HG03196 (cell line): ENCODE results near the gene SLC25A13.

Source experiments
- ATAC-seq: cut with Tn5 transposase; IDR thresholded peaks from one replicate; pipeline ENCODE4 v1.9.1; 2021; ENCODE audit not compliant: unreplicated experiment

SLC25A13 gene

GRCh38 chr7:96244992-96245292 lies 77.0 kb downstream of the SLC25A13 start:
- no peak for ATAC-seq

- ATAC-seq: no peak
Observed at GRCh38 chr7:96244244-96244991, 77.5 kb downstream of the SLC25A13 start.

DNA sequence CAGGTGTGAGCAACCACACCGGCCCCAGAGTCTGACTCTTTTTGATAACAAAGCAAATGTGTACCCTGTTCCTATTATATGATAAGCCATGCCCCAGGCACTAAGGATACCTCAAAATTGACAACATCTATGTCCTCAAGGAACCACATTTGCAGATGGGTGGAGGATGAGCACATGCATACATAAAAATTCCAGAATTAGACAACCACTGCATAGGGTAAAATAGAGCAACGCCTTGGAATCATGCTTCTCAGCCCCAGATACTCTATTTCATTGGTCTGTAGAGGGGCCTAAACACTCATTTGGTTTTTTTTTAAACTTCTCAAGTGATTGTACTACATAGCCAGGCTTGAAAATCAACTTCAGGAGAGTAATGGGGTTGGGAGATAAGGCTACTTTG lies 78.7 kb downstream of the SLC25A13 start:
- no peak for ATAC-seq

- ATAC-seq: no peak
Observed at GRCh38 chr7:96241855-96242254, 80.0 kb downstream of the SLC25A13 start.

- no peak for ATAC-seq
Observed at GRCh38 chr7:96238976-96239766, 82.7 kb downstream of the SLC25A13 start.

- ATAC-seq: no peak
Observed at GRCh38 chr7:96238474-96238873, 83.4 kb downstream of the SLC25A13 start.

DNA sequence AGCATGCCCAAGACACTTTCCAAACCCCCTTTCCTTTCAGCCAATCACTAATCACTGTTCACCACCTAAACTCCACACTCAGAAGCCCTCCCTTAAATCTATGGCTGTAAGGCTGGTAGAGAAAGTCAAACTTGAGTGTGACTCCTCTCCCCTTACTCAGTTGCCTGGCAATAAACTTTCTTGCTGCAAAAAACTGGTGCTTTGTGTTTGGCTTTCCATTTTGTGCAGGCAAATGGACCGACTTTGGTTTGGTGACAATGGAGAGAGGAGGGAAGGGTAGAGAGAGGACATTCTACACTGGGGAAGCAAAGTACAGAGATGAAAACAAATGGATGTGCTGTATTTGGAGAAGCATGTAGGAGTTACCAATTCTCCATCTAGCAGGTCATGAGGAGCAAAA lies 84.9 kb downstream of the SLC25A13 start:
- no peak for ATAC-seq

GRCh38 chr7:96236198-96237039 lies 85.5 kb downstream of the SLC25A13 start:
- no peak for ATAC-seq

- no peak for ATAC-seq
Observed at GRCh38 chr7:96235281-96235680, 86.6 kb downstream of the SLC25A13 start.

DNA sequence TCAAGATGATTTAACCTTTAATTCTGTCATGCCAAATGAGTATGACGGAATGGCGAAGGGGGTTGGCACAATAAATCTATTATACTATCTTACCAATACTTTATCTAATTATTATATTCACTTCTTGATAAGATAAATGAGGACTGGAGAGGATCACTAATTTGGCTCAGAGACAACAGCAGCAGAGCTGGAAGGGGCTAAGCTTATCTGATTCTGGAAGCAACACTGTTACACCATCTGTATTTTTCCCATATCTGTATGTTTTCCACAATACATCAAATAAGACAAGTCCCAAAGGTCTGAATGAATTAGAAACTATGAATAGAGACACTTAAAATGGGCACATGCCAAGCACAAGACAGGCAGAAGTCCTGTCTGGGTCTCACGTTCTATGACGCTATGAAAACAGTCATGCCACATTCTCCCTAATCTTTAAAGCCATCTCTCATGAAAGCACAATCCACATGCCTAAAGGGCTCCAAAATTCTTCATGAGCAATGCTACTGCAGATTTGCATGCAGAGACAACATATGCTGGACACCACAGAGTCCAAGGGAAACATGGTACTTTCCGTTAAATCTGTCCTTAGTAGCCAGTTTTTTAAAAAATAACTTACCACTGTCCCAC lies 88.3 kb downstream of the SLC25A13 start:
- ATAC-seq: no peak

- ATAC-seq: no peak
Observed at GRCh38 chr7:96233084-96233483, 88.8 kb downstream of the SLC25A13 start.

- no peak for ATAC-seq
Observed at GRCh38 chr7:96228760-96229159, 93.1 kb downstream of the SLC25A13 start.

GRCh38 chr7:96225251-96225650 lies 96.6 kb downstream of the SLC25A13 start:
- ATAC-seq: no peak

- ATAC-seq: no peak
Observed at GRCh38 chr7:96224685-96225084, 97.2 kb downstream of the SLC25A13 start.

DNA sequence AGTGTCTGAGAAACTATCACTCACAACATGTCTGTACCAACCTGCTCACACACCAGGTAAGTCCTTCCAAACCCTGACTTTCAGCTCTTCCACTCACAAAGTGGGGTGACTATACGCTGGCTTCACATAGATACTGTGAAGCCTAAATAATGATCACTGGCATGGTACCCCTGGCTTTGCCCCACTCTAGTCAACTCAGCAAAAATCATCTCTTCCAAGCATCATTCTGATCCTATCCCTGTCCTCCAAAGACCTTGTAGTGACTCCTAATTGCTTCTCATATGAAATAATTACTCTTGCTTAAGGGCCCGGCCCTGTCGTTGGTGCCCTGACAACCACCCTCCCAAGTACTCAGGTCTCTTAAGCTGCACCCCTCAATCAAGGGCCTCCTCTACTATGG lies 97.8 kb downstream of the SLC25A13 start:
- no peak for ATAC-seq

DNA sequence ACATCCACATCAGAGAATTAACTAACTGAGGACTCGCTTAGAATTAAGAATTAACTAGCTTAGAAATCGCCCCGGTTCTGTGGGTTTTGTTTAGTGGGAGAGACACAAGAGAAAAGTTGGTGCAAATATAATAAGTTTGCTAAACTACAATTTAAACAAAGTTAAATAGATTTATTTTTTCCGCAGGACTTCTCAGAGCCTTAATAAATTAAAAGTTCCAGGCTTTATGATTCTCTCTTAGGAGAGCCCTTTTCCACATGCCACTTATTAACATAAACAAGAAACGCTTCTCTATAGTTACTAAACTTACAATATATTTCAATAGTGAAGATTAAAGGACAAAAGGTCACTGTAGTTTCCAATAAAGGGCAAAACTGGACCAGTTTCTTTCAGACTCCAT lies 100.0 kb downstream of the SLC25A13 start:
- no peak for ATAC-seq

DNA sequence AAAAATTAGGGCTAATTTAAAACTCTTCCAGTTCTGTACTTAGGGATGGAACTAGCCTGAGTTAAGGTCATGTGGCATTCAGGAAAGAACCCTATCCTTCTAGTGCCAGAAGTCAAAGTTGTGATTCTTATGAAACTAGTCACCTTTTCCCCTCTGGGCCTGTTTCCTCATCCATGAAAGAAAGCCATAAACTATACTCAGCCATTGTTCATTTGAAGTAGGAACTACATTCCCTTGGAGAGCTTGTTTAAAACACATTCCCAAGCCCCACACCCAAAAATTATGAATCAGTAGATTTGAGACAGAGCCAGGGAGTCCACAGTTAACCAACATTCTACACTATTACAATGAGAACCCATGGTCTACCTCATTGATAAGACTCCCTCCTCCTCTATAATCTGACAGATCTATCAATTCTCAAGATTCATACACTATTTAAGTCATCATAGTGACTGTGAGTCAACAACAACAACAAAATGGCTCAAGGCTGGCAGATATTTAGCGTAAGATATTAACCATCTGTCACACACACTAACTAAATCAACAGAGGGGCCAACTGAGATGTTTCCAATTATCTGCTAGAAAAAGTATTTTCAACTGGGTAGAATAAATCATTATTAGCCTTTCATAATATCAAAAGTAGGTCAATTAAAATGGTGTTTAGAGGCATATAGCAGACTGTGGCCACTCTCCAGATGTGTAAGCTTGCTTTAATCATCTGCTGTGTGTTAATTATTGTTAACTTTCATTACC lies 102.3 kb downstream of the SLC25A13 start:
- no peak for ATAC-seq

- ATAC-seq: no peak
Observed at GRCh38 chr7:96218664-96219243, 103.1 kb downstream of the SLC25A13 start.

- ATAC-seq: no peak
Observed at GRCh38 chr7:96217147-96217546, 104.8 kb downstream of the SLC25A13 start.

DNA sequence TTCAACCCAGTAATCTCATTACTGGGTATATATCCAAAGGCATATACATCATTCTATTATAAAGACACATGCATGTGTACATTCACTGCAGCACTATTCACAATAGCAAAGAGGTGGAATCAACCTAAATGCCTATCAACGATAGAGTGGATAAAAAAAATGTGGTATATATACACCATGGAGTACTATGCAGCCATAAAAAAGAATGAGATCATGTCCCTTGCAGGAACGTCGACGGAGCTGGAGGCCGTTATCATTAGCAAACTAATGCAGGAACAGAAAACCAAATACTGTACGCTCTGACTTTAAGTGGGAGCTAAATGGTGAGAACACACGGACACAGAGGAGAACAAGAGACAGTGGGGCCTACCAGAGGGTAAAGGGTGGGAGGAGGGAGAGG lies 105.5 kb downstream of the SLC25A13 start:
- ATAC-seq: no peak
